ENCODE results near the gene TMEM108.

Gene TMEM108

DNA sequence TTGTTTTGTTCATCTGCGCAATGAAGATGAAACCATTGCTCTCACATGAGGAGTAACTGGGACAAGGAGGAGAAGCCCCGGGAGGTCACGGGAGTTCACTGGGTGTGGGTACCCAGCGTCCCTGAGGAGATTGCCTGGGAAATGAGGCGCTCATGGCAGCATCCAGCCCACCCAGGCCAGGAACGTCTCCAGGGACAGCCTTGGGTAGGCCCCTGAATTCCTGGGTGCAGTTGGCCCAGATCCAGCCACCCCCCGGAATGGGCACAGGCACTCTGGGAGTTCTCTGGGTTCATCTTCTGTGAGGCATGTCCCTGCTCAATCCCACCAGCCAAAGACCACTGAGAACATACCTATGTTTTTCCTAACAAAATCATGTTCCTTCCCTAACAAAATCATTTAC lies 380.2 kb downstream of the TMEM108 start:
- no peak for DNase-seq (ENCODE audit: low read depth in 2 of 2)

DNA sequence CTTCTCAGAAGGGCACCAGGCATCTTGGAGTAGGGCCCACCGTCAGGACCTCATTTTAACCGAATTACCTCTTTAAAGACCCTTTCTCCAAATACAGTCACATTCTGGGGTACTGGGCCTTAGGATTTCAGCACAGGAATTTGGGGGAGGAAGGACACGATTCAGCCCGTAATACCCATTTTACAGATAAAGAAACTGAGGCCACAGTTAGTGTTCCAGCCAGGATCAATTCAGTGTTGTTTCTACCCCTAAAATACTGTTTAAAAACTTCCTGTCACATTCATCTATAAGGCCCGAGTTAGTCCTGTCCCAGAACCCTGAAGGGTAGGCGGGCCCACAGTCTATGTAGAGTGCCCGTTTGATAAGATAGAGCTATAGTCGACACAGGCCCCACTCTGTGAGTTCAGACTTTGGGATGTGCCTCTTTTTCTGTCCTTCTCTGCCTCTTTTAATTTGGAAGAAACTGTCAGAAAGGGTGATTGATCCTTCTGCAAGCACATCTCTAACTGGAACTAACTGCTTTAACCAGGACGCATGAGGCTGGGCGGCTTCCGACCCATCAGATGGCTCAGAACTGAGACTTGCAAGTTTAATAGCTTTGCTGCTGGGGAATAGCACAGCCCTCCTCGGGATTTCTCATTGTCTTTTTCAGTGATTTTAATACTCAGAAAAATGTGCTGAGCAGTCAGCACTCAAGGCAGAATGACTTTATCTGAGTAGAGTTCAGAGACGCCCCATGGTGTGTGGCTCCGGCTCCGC lies 381.1 kb downstream of the TMEM108 start:
- no peak for DNase-seq (ENCODE audit: low read depth in 2 of 2)

DNA sequence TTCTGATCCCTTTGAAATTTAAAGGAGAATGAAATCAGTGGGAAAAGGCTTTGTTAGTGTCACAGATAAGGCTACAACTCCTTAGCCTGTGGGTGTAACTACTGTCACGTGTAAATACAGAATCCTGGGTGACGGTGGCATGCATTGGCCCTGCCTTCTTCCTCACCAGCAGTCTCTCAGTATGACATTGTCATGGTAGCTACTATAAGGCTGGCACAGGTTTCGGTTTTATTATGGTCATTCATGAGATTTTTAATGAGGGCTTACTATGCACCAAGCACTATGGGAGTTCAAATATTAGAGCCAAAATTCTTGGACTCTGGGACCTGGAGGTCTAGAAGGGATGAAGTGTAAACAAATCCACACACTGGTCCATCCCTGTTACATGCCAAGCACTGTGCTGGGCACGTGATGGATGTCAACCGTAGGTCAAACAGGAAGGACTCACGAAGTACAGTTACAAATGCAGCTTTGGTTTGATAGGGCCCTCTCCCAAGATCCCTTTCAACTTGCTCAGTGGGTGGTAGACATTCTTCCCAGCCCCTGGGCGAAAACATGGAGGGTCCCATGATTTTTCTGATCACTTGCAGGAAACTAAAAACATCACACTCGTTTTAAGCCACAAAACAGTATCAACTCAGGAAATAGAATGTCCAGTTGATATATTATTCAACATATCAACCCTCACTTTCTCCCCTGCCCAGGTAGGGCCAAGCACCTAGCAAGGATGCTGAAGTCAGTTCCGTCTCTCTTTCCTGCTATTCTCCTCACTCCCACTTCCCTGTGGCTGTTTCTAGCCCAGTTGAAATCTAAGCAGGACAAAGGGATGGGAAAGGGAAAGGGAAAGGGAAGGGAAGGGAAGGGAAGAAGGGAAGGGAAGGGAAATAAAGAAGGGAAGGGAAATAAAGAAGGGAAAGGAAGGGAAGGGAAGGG lies 387.0 kb downstream of the TMEM108 start:
- DNase-seq (ENCODE audit: low read depth in 2 of 2): no peak

DNA sequence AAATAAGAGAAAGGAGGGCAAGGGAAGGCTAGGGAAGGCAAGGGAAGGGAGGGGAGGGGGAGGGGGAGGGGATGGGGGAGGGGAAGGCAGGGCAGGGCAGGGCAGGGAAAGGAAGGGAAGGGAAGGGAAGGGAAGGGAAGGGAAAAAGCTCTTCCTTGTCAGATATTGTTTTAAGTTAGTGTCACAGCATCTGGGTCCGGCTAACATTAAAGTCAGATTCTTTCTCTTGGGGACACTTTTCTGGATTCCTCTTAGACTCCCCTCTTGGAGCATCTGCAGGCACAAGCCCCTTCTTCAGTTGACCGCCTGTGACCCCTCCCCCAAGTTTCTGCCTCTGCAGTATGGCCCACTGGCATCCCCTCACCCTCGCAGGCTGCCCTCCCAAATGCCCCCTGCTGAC lies 387.7 kb downstream of the TMEM108 start:
- DNase-seq (ENCODE audit: low read depth in 2 of 2): no peak

DNA sequence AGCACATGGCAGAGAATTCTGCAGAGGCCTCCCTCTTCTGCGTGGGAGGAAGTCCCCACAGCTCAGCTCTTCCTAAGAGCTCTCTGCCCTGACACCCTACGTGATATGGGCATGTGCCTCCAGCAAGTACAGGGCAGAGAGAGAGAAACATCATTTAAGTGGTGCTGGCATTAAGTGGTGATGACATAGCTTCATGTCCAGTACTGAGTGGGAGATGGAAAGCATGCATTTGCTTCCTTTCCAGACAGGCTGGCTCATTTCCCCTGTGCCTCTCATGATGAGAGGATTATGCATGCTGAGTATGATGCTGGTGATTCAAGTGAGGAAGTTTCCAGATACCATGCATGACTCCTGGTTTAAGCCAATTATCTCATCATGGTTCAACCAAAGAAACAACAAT lies 388.5 kb downstream of the TMEM108 start:
- no peak for DNase-seq (ENCODE audit: low read depth in 2 of 2)

DNA sequence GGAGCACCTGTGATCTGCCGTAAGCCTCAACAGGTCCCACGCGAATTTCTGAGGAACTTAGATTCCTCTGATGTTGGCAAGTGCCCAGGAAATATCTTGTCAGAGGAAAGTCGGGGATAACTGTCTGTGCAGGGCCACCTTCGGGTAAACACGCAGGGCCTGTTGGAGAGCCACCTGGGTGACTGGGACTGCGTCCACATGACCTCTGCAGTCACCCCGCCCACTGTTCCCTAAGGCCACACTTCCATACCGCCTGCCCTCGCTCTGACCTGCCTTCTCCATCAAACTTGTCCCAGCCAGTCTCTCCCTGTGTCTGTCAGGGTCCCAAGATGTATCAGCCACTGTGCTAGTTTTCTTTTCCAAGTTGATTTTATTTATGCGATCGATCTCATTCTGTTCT lies 390.4 kb downstream of the TMEM108 start:
- no peak for DNase-seq (ENCODE audit: low read depth in 2 of 2)

DNA sequence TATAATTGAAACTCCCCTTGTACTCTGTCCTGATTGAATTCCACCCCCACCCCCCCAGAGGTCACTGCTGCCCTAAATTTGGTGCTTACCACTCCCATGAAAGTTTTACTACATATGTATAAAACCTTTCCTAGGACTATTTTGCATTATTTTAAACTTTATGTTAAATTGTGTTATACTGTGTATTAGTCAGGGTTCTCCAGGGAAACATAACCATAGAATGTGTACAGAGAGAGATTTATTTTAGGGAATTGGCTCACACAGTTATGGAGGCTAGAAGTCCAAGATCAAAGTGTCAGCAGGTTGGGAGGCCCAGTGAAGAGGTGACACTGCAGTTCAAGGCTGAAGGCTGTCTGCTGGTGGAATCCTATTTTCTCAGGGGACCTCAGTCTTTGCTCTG lies 390.9 kb downstream of the TMEM108 start:
- no peak for DNase-seq (ENCODE audit: low read depth in 2 of 2)

DNA sequence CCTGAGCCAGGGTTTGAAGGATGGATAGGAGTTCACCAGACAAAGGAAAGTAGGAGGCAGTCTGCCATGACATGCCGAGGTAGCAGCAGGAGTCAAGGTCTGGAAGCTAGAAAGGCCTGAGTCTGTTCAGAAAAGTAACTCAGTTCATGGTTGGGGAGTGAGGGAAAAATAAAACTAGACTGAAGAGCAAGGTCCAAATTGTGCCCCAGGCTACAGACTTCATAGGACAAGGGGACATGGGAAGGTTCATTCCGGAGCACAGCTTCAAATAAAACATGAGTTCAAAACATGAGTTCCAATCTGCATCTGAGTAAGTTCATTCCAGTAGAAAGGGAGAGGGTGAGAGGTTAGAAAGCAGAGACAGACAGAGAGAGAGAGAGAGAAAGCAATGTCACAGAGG lies 401.4 kb downstream of the TMEM108 start:
- DNase-seq (ENCODE audit: low read depth in 2 of 2): no peak

DNA sequence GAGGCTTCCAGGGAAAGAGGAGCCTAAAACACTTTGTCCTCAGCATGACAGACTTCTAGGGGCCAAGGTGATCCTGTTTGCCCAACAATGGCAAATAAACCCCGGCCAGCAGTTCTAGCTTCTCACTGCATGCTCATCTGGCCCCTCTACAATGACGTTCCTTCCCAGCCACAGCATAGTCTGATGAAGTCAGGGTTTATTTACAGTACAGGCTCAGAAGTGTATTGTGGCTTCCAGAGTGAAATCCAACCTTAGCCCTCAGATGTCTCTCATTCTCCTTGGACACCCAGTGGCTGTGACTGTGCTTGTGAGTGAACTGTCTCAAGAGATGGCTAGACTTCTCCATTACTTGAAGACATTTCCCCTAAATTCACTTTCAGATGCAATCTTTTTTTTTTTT lies 402.5 kb downstream of the TMEM108 start:
- no peak for DNase-seq (ENCODE audit: low read depth in 2 of 2)

DNA sequence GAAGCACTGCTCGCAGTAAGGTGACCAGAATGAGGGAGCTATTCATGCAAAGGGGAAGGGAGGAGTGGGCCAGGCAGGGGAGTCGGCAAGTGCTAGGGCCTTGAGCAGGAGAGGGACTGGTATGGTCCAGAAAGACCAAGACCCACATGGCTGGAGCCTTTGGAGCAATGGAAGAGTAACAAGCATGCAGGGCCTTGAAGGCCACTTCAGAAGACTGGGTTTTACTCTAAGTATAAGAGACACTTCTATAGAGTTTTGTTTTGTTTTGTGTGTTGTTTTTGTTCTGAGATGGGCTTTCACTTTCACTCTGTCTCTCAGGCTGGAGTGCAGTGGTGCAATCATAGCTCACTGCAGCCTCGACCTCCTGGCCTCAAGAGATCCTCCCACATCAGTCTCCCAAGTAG lies 403.7 kb downstream of the TMEM108 start:
- DNase-seq (ENCODE audit: low read depth in 2 of 2): no peak

DNA sequence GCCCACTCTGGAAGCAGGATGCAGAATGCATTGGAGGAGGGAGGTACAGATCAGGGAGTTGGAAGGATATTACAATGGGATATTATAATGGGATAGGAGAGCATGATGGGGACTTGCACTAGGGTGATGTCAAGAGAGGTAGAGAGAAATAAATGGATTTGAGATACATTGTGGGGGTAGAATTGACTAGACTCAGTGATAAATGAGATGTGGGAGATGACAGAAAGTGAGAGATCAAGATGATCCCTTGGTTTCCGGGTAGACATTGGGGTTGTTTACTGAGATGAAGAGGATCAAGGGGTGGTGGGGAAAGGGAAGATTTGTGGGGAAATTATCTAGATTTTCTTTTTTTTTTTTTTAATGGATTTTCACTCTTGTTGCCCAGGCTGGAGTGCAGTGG lies 404.3 kb downstream of the TMEM108 start:
- DNase-seq (ENCODE audit: low read depth in 2 of 2): no peak

DNA sequence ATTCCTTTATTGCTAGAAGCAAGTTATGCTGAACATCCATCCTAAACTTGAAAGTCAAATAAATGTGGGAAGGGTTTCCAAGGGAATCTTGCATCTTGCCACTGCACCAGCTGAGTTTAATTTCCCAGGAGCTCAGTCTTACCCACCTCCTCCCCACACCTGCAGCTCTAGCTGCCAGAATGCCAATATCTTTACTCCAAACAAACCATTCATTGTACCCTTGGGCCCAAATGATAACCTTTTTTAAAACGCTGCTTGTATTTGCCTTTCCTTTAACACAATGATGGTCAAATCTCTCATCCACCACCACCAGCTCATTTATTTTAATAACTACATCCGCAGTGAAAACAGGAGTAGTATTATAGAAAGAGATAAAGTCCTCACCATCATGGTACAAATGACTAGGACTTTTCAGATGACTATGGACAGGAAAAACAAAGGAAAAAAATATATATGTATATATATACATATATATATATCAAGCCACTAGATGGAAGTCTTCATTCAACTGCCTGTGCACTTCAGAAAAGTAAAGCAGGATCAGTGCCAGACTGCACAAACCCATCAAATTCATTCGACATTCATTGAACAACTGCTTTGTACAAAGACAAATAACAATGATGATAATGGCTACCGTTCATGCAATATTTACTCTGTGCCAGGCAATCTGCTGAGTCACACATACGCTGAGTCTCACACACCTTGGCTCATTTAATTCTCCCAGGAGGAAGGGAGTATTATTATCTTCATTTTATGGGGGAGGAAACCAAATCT lies 405.6 kb downstream of the TMEM108 start:
- DNase-seq (ENCODE audit: low read depth in 2 of 2): no peak

DNA sequence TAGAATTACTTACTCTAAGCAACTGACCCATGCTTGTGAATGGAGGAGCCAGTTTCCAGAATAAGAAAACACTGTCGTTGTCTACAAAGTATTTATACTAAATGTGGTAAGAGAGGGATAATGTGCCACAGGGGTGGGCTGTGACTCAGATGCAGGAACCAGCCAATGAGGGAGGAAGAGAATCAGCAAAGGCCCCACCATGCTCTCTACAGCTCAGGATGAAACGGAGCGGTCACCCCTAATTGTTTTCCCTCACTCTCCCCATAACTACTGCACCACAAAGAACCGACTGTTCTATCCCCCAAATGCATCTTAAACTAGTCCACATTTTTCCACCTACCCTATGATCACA lies 406.2 kb downstream of the TMEM108 start:
- DNase-seq (ENCODE audit: low read depth in 2 of 2): no peak

DNA sequence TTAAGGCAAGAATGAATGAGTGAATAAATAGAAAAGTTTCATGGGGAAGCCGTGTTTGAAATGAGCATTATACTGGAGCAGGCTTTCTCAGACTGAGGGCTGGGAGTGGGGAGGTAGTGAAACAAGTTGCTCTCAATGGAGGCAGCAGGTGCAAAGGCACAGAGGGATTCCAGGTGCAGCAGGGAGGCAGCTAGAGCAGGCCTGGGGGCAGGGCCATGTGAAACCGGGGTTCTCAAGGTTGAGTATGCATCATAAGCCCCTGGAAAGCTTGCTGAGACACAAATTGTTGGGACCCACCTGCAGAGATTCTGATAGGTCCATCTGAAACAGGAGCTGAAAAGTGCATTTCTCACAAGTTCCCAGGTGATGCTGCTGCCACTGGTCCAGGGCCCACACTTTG lies 406.9 kb downstream of the TMEM108 start:
- DNase-seq (ENCODE audit: low read depth in 2 of 2): no peak

Measured in stimulated activated CD8-positive, alpha-beta memory T cell treated with anti-CD3 and anti-CD28 coated beads, Interleukin-15, amount 100 ng/mL, for 4 hours (primary cell).